HEK293 (cell line): Measurements from ENCODE around the gene PDE10A.

Experiments used
- CTCF ChIA-PET: fragments of 350-600 bp; formaldehyde crosslinking; extraction: SDS; loops from one replicate; lab custom pipeline; 2021; ENCODE audit warnings: antibody characterized with exemption; lab: Yijun Ruan, JAX
- POLR2A ChIA-PET: fragments of 300-600 bp; formaldehyde crosslinking; extraction: SDS; loops from one replicate; lab custom pipeline; 2020; ENCODE audit warnings: antibody characterized with exemption, inconsistent platforms; lab: Yijun Ruan, JAX
- H3K27ac ChIP-seq: fragments of 200-500 bp; sonication (Bioruptor generic); 2 replicates; pipeline ENCODE4 v1.5.1; 2014; ENCODE audit warnings: low read depth, low read length, control low read depth, inconsistent platforms; ENCODE audit errors: extremely low read depth
- H3K36me3 ChIP-seq, 2 experiments: fragments of 200-500 bp in 1 of 2; sonication (Bioruptor generic) in 1 of 2; 1 replicate in 1 of 2; 2 replicates in 1 of 2; pipeline ENCODE4 v1.5.1; 2014 to 2017; ENCODE audit warnings: inconsistent platforms in 2 of 2, low read length in 2 of 2; ENCODE audit not compliant: control insufficient read depth in 2 of 2, insufficient read depth in 1 of 2
- H3K4me1 ChIP-seq: fragments of 200-500 bp; sonication (Bioruptor generic); 2 replicates; pipeline ENCODE4 v1.5.1; 2014; ENCODE audit warnings: mild to moderate bottlenecking, low read length, inconsistent platforms; ENCODE audit not compliant: control insufficient read depth, insufficient read depth
- H3K4me3 ChIP-seq: 2 replicates; pipeline ENCODE4 v1.5.1; 2011; ENCODE audit warnings: low read depth, mild to moderate bottlenecking, control low read depth, low read length, moderate library complexity
- H3K9me3 ChIP-seq: fragments of 200-500 bp; sonication (Bioruptor generic); 2 replicates; pipeline ENCODE4 v1.5.1; 2014; ENCODE audit warnings: low read depth, low read length, inconsistent platforms; ENCODE audit not compliant: control insufficient read depth, insufficient read depth
- BCL11A ChIP-seq: fragments of 450-650 bp; formaldehyde crosslinking; IDR thresholded peaks from 2 replicates; pipeline ENCODE4 v1.5.1; 2016; ENCODE audit warnings: low read depth, missing biosample characterization, missing genetic modification characterization
- OSR2 ChIP-seq: fragments of 450-650 bp; formaldehyde crosslinking; IDR thresholded peaks from 2 replicates; pipeline ENCODE4 v1.5.1; 2016; ENCODE audit warnings: missing biosample characterization, missing genetic modification characterization
- TCF7L2 ChIP-seq: IDR thresholded peaks from 2 replicates; pipeline ENCODE4 v1.6.1; 2011; ENCODE audit warnings: low read depth, mild to moderate bottlenecking, inconsistent platforms, low read length, moderate library complexity, borderline replicate concordance
- WT1 ChIP-seq: fragments of 450-650 bp; formaldehyde crosslinking; IDR thresholded peaks from 2 replicates; pipeline ENCODE4 v1.5.1; 2016; ENCODE audit warnings: missing biosample characterization, missing genetic modification characterization
- YY2 ChIP-seq: fragments of 450-650 bp; formaldehyde crosslinking; IDR thresholded peaks from 2 replicates; pipeline ENCODE4 v1.5.1; 2016; ENCODE audit warnings: missing biosample characterization, missing genetic modification characterization
- ZBTB8A ChIP-seq: fragments of 450-650 bp; formaldehyde crosslinking; IDR thresholded peaks from 2 replicates; pipeline ENCODE4 v1.5.1; 2016; ENCODE audit warnings: missing biosample characterization, missing genetic modification characterization
- ZIC2 ChIP-seq: fragments of 450-650 bp; formaldehyde crosslinking; IDR thresholded peaks from 2 replicates; pipeline ENCODE4 v1.5.1; 2016; ENCODE audit warnings: missing biosample characterization, missing genetic modification characterization
- ZNF114 ChIP-seq: fragments of 450-650 bp; formaldehyde crosslinking; IDR thresholded peaks from 2 replicates; pipeline ENCODE4 v1.5.0; 2017; ENCODE audit warnings: missing biosample characterization, missing genetic modification characterization
- ZNF324 ChIP-seq: fragments of 450-650 bp; formaldehyde crosslinking; IDR thresholded peaks from 2 replicates; pipeline ENCODE4 v1.5.1; 2016; ENCODE audit warnings: missing biosample characterization, missing genetic modification characterization
- ZNF404 ChIP-seq: fragments of 450-650 bp; formaldehyde crosslinking; IDR thresholded peaks from 2 replicates; pipeline ENCODE4 v1.5.1; 2017; ENCODE audit warnings: missing biosample characterization, missing genetic modification characterization
- ZNF654 ChIP-seq: fragments of 450-650 bp; formaldehyde crosslinking; IDR thresholded peaks from 2 replicates; pipeline ENCODE4 v1.5.1; 2016; ENCODE audit warnings: low read depth, missing biosample characterization, missing genetic modification characterization
- ZNF837 ChIP-seq: fragments of 450-650 bp; formaldehyde crosslinking; IDR thresholded peaks from 2 replicates; pipeline ENCODE4 v1.5.1; 2016; ENCODE audit warnings: missing biosample characterization, missing genetic modification characterization
- TF ChIP-seq, protein P1 (sequence below): fragments of 450-650 bp; formaldehyde crosslinking; IDR thresholded peaks from 2 replicates; pipeline ENCODE4 v1.5.1; 2016; ENCODE audit warnings: missing biosample characterization, missing genetic modification characterization
- TF ChIP-seq, protein P2 (sequence below): fragments of 450-650 bp; formaldehyde crosslinking; conservative IDR thresholded peaks from 2 replicates; pipeline ENCODE4 v1.5.1; 2016; ENCODE audit warnings: low read depth, missing biosample characterization, missing genetic modification characterization
- TF ChIP-seq, protein P3 (sequence below): fragments of 450-650 bp; formaldehyde crosslinking; IDR thresholded peaks from 2 replicates; pipeline ENCODE4 v1.5.1; 2016; ENCODE audit warnings: missing biosample characterization, missing genetic modification characterization
- TF ChIP-seq, protein P4 (sequence below): fragments of 450-650 bp; formaldehyde crosslinking; IDR thresholded peaks from 2 replicates; pipeline ENCODE4 v1.5.1; 2016; ENCODE audit warnings: missing biosample characterization, missing genetic modification characterization
- TF ChIP-seq, protein P5 (sequence below): fragments of 450-650 bp; formaldehyde crosslinking; IDR thresholded peaks from 2 replicates; pipeline ENCODE4 v1.5.1; 2016; ENCODE audit warnings: missing biosample characterization, missing genetic modification characterization

PDE10A gene

DNA sequence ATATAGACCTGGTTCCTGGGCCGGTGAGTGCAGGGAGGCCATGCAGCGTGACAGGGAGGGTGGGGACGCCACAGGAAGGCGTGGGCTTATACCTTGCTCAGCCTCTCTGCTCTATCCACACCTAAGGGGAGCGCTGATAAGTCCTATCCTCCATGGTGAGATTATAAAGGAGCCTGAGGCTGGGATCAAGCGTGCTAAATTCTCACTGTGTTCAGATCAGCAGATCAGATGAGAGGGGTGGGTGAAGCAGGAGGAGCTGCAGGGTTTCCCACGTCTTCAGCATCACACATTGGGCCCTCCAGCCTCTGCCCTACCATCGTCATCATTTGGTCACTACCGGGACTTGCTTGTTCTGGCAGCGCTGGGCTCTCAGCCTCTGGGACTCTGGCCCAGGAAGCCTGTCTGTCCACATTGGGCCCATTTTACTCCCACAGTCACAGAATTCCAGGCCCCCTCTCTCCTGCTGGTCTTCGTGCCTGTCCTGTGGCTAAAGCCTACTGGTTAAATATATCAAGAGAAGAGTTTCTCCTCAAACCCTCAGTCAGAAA, 29.1 kb upstream of the PDE10A start:
- no peak for TF ChIP-seq ZNF324 (tag by site-specific recombination)
- TF ChIP-seq ZNF404 (tag by site-specific recombination), result no peak
- no peak for TF ChIP-seq YY2 (tag by site-specific recombination)
- TF ChIP-seq ZNF114 (tag by site-specific recombination), result no peak
- TF ChIP-seq ZBTB8A (tag by site-specific recombination), result no peak
- TF ChIP-seq, protein P1, sequence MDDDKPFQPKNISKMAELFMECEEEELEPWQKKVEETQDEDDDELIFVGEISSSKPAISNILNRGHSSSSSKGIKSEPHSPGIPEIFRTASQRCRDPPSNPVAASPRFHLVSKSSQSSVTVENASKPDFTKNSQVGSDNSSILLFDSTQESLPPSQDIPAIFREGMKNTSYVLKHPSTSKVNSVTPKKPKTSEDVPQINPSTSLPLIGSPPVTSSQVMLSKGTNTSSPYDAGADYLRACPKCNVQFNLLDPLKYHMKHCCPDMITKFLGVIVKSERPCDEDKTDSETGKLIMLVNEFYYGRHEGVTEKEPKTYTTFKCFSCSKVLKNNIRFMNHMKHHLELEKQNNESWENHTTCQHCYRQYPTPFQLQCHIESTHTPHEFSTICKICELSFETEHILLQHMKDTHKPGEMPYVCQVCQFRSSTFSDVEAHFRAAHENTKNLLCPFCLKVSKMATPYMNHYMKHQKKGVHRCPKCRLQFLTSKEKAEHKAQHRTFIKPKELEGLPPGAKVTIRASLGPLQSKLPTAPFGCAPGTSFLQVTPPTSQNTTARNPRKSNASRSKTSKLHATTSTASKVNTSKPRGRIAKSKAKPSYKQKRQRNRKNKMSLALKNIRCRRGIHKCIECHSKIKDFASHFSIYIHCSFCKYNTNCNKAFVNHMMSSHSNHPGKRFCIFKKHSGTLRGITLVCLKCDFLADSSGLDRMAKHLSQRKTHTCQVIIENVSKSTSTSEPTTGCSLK (tag by site-specific recombination), result no peak
- TF ChIP-seq, protein P2, sequence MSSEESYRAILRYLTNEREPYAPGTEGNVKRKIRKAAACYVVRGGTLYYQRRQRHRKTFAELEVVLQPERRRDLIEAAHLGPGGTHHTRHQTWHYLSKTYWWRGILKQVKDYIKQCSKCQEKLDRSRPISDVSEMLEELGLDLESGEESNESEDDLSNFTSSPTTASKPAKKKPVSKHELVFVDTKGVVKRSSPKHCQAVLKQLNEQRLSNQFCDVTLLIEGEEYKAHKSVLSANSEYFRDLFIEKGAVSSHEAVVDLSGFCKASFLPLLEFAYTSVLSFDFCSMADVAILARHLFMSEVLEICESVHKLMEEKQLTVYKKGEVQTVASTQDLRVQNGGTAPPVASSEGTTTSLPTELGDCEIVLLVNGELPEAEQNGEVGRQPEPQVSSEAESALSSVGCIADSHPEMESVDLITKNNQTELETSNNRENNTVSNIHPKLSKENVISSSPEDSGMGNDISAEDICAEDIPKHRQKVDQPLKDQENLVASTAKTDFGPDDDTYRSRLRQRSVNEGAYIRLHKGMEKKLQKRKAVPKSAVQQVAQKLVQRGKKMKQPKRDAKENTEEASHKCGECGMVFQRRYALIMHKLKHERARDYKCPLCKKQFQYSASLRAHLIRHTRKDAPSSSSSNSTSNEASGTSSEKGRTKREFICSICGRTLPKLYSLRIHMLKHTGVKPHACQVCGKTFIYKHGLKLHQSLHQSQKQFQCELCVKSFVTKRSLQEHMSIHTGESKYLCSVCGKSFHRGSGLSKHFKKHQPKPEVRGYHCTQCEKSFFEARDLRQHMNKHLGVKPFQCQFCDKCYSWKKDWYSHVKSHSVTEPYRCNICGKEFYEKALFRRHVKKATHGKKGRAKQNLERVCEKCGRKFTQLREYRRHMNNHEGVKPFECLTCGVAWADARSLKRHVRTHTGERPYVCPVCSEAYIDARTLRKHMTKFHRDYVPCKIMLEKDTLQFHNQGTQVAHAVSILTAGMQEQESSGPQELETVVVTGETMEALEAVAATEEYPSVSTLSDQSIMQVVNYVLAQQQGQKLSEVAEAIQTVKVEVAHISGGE (tag by site-specific recombination), result no peak
- TF ChIP-seq ZNF837 (tag by site-specific recombination), result no peak
- no peak for TF ChIP-seq TCF7L2
- no peak for TF ChIP-seq ZNF654 (tag by site-specific recombination)
- TF ChIP-seq OSR2 (tag by site-specific recombination), result no peak
- TF ChIP-seq, protein P3, sequence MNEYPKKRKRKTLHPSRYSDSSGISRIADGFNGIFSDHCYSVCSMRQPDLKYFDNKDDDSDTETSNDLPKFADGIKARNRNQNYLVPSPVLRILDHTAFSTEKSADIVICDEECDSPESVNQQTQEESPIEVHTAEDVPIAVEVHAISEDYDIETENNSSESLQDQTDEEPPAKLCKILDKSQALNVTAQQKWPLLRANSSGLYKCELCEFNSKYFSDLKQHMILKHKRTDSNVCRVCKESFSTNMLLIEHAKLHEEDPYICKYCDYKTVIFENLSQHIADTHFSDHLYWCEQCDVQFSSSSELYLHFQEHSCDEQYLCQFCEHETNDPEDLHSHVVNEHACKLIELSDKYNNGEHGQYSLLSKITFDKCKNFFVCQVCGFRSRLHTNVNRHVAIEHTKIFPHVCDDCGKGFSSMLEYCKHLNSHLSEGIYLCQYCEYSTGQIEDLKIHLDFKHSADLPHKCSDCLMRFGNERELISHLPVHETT (tag by site-specific recombination), result no peak
- no peak for TF ChIP-seq ZIC2
- no peak for TF ChIP-seq WT1
- no peak for TF ChIP-seq BCL11A (tag by site-specific recombination)
- TF ChIP-seq, protein P4, sequence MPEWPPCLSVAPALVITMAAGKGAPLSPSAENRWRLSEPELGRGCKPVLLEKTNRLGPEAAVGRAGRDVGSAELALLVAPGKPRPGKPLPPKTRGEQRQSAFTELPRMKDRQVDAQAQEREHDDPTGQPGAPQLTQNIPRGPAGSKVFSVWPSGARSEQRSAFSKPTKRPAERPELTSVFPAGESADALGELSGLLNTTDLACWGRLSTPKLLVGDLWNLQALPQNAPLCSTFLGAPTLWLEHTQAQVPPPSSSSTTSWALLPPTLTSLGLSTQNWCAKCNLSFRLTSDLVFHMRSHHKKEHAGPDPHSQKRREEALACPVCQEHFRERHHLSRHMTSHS (tag by site-specific recombination), result no peak
- TF ChIP-seq, protein P5, sequence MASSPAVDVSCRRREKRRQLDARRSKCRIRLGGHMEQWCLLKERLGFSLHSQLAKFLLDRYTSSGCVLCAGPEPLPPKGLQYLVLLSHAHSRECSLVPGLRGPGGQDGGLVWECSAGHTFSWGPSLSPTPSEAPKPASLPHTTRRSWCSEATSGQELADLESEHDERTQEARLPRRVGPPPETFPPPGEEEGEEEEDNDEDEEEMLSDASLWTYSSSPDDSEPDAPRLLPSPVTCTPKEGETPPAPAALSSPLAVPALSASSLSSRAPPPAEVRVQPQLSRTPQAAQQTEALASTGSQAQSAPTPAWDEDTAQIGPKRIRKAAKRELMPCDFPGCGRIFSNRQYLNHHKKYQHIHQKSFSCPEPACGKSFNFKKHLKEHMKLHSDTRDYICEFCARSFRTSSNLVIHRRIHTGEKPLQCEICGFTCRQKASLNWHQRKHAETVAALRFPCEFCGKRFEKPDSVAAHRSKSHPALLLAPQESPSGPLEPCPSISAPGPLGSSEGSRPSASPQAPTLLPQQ, result no peak
- CTCF ChIA-PET, result no interaction called here
- peaks cover 2% of the 10 kb centered on the region; the same call in 1 of the 2 replicates for H3K9me3 ChIP-seq

More for the DNA sequence above, 29.1 kb upstream of the PDE10A start:
- H3K4me1 ChIP-seq, result no peaks in the 10 kb centered on the region; the same call in 1 of the 2 replicates
- H3K27ac ChIP-seq, result no peak overlapping the region
- H3K36me3 ChIP-seq, result no peaks in the 10 kb centered on the region
- POLR2A ChIA-PET, result interaction anchor here (0.7 kb wide), 1 partner anchor 670 kb away, joined by 3 read pairs; no protein-coding TSS in a partner anchor
- no peak overlapping the region for H3K4me3 ChIP-seq
